Measurements from ENCODE around the gene CRYBG1. TPM values are rescaled to one million over a fixed set of nuclear protein-coding genes. Genes with fewer than 3 reads are reported as not detected.

CRYBG1 gene
- total RNA-seq, 1 experiment from 2014 or later = 10.7 TPM

DNA sequence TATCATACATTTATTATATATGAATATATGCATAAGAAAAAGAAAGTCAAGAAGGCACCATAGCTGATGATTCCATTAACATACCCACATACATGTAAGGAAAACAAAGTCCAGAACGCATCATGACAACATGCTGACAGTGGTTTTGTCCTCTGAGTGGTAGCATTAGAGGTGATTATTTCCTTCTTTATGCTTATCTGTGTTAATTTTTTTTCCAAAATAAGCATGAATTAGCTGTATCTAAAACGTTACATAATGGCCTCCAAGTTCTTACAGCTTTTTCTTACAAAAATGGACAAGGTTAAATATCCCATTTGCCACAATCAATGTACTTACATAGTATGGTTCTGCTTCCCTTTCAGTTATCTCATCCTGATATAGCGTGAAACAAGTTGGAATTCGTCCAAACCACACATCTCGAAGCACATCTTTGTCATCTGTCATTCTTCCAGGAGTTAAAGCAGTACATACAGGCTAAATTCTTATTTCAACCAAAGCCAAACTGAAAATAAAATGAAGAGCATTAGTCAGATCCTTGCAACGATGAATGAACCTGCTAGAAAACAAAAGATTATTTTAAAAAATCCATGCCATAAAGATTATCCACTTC, 44.6 kb upstream of the CRYBG1 start (continued):
- no peak for TF ChIP-seq ELF1 (IDR thresholded peaks at IDR 0.05; ENCODE audit: borderline replicate concordance, low read depth)
- TF ChIP-seq, protein P1, sequence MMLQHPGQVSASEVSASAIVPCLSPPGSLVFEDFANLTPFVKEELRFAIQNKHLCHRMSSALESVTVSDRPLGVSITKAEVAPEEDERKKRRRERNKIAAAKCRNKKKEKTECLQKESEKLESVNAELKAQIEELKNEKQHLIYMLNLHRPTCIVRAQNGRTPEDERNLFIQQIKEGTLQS (IDR thresholded peaks at IDR 0.05) = no peak
- no peak for TF ChIP-seq POLR2AphosphoS5 (IDR thresholded peaks at IDR 0.05; ENCODE audit: low read depth, low read length)
- TF ChIP-seq CEBPB (IDR thresholded peaks at IDR 0.05; ENCODE audit: low read depth) = no peak
- no peak for TF ChIP-seq TCF7L2 (IDR thresholded peaks at IDR 0.05; ENCODE audit: borderline replicate concordance, extremely low read depth, insufficient read depth, insufficient read length)
- no peak for TF ChIP-seq SP1 (IDR thresholded peaks at IDR 0.05; ENCODE audit: low read depth)
- no peak for TF ChIP-seq CBX3 (IDR thresholded peaks at IDR 0.05; ENCODE audit: low read depth)
- TF ChIP-seq, protein P2, sequence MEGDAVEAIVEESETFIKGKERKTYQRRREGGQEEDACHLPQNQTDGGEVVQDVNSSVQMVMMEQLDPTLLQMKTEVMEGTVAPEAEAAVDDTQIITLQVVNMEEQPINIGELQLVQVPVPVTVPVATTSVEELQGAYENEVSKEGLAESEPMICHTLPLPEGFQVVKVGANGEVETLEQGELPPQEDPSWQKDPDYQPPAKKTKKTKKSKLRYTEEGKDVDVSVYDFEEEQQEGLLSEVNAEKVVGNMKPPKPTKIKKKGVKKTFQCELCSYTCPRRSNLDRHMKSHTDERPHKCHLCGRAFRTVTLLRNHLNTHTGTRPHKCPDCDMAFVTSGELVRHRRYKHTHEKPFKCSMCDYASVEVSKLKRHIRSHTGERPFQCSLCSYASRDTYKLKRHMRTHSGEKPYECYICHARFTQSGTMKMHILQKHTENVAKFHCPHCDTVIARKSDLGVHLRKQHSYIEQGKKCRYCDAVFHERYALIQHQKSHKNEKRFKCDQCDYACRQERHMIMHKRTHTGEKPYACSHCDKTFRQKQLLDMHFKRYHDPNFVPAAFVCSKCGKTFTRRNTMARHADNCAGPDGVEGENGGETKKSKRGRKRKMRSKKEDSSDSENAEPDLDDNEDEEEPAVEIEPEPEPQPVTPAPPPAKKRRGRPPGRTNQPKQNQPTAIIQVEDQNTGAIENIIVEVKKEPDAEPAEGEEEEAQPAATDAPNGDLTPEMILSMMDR (IDR thresholded peaks at IDR 0.05 in 2 of 3, conservative IDR thresholded peaks at IDR 0.05 in 1 of 3; ENCODE audit: borderline replicate concordance in 1 of 3, insufficient read depth in 1 of 3, low read depth in 2 of 3, low read length in 2 of 3) = no peak
- no peak for TF ChIP-seq SIN3A (IDR thresholded peaks at IDR 0.05; ENCODE audit: low read depth)
- no peak for TF ChIP-seq JUND (IDR thresholded peaks at IDR 0.05)
- TF ChIP-seq, protein P3, sequence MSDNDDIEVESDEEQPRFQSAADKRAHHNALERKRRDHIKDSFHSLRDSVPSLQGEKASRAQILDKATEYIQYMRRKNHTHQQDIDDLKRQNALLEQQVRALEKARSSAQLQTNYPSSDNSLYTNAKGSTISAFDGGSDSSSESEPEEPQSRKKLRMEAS (IDR thresholded peaks at IDR 0.05) = no peak

DNA sequence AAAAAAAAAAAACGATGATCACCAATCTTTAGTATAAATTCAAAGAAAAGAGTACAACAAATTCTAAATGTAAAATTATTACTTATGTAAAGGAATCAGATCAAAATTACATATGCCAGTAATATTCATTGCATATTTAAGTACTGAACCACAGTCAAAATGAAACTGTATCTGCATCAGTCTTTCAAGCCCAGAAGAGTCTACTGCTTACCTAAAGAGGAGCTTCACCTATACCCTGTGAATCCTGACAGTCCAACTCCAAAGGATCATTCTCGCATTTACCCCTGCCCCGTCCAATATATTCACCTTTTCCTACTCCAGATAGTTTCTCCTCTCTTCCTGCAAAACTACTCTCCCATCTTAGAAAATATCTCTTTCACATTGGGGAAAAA, 44.1 kb upstream of the CRYBG1 start:
- Histone ChIP-seq H3K9me2 (ENCODE audit: insufficient read depth) (no peaks in the 10 kb centered on the region), H3K4me1 (ENCODE audit: control insufficient read depth in 1 of 2, insufficient read depth in 2 of 2, low read length in 2 of 2) (peaks cover 6 to 15% of the 10 kb centered on the region in 2 experiments; a peak in 3 of 4 replicates), H3K9me3 (ENCODE audit: control insufficient read depth in 1 of 2, insufficient read depth in 1 of 2, low read depth in 1 of 2, low read length in 2 of 2) (no peaks in the 10 kb centered on the region), H3K4me2 (ENCODE audit: low read length) (no peak overlapping the region), H3K79me2 (ENCODE audit: insufficient read depth, low read length) (peaks cover 91% of the 10 kb centered on the region), H3K27me3 (ENCODE audit: insufficient read depth, low read length) (no peaks in the 10 kb centered on the region), H2AFZ (ENCODE audit: low read depth, low read length, poor library complexity, severe bottlenecking) (no peak overlapping the region), H3K4me3 (replicated peaks in 1 of 2; ENCODE audit: low read depth in 1 of 2, low read length in 2 of 2) (no peak overlapping the region), H3K9ac (ENCODE audit: low read length) (no peak overlapping the region), H3K36me3 (ENCODE audit: control insufficient read depth in 1 of 2, insufficient read depth in 2 of 2, low read length in 2 of 2) (peaks cover 7 to 9% of the 10 kb centered on the region in 2 experiments; a peak in 2 of 4 replicates), H3K27ac (ENCODE audit: low read depth, low read length) (no peak overlapping the region), H4K20me1 (ENCODE audit: insufficient read depth) (peaks cover 5% of the 10 kb centered on the region; the same call in 1 of the 2 replicates)
- BruUV-seq (replicated peaks) = no TSS peak
- intact Hi-C loops (cut with micrococcal nuclease) = no loop called here
- ChIA-PET RAD21 (ENCODE audit: low non-redundant PET in 1 of 2, low total read pairs in 2 of 2, uncharacterized antibody in 2 of 2, unreplicated experiment in 2 of 2) (no interaction called here), CTCF (interaction anchor here (1.0 kb wide), 1 partner anchor 681 kb away, joined by 3 read pairs; no protein-coding TSS in a partner anchor), POLR2A (no interaction called here)
- no peak for ATAC-seq
- DNase-seq (ENCODE audit: low read depth, low spot score) = no peak
- TF ChIP-seq POLR2A (IDR thresholded peaks at IDR 0.05; ENCODE audit: borderline replicate concordance, extremely low read depth, insufficient read depth, insufficient read length) (no peak), EGR1 (IDR thresholded peaks at IDR 0.05; ENCODE audit: low read depth) (no peak), SP1 (IDR thresholded peaks at IDR 0.05; ENCODE audit: low read depth) (no peak), POLR2AphosphoS5 (IDR thresholded peaks at IDR 0.05; ENCODE audit: low read depth, low read length) (no peak), CBX3 (IDR thresholded peaks at IDR 0.05; ENCODE audit: low read depth) (no peak), TCF7L2 (IDR thresholded peaks at IDR 0.05; ENCODE audit: borderline replicate concordance, extremely low read depth, insufficient read depth, insufficient read length) (no peak), CEBPB (IDR thresholded peaks at IDR 0.05; ENCODE audit: low read depth) (no peak), ZNF274 (IDR thresholded peaks at IDR 0.05; ENCODE audit: low read depth, low read length) (no peak), FOSL1 (IDR thresholded peaks at IDR 0.05; ENCODE audit: low read depth) (no peak), YY1 (IDR thresholded peaks at IDR 0.05; ENCODE audit: extremely low read depth, insufficient replicate concordance, low read depth, low read length) (no peak), ELF1 (IDR thresholded peaks at IDR 0.05; ENCODE audit: borderline replicate concordance, low read depth) (no peak), ZFX (IDR thresholded peaks at IDR 0.05) (no peak), SIN3A (IDR thresholded peaks at IDR 0.05; ENCODE audit: low read depth) (no peak)
- TF ChIP-seq, protein P2 (IDR thresholded peaks at IDR 0.05 in 2 of 3, conservative IDR thresholded peaks at IDR 0.05 in 1 of 3; ENCODE audit: borderline replicate concordance in 1 of 3, insufficient read depth in 1 of 3, low read depth in 2 of 3, low read length in 2 of 3) = no peak
- TF ChIP-seq, protein P3 (IDR thresholded peaks at IDR 0.05) = no peak

All from HCT116 (cell line).